DOHH2 (cell line): ENCODE results near the gene NLGN1.

Source experiments
- H3F3A ChIP-seq: fragments of 200-600 bp; sonication (generic), shearing (Covaris generic); 2 replicates; pipeline ENCODE4 v1.6.0; 2016; ENCODE audit warnings: antibody characterized with exemption, mild to moderate bottlenecking; ENCODE audit not compliant: control insufficient read depth, insufficient read depth
- H3K27ac ChIP-seq: fragments of 200-600 bp; sonication (generic); 2 replicates; pipeline ENCODE4 v1.5.1; 2014; ENCODE audit warnings: low read depth, mild to moderate bottlenecking, low read length, moderate library complexity
- H3K27me3 ChIP-seq: fragments of 200-600 bp; sonication (generic); 2 replicates; pipeline ENCODE4 v1.6.1; 2014; ENCODE audit warnings: mild to moderate bottlenecking, low read length, mixed read lengths; ENCODE audit not compliant: control insufficient read depth
- H3K36me3 ChIP-seq: fragments of 200-600 bp; sonication (generic); 2 replicates; pipeline ENCODE4 v1.6.1; 2014; ENCODE audit warnings: mild to moderate bottlenecking, low read length, moderate library complexity, mixed read lengths; ENCODE audit not compliant: control insufficient read depth
- H3K4me1 ChIP-seq: fragments of 200-600 bp; sonication (generic); 2 replicates; pipeline ENCODE4 v1.6.1; 2014; ENCODE audit warnings: mild to moderate bottlenecking, low read length, mixed read lengths; ENCODE audit not compliant: control insufficient read depth
- H3K4me2 ChIP-seq: fragments of 200-600 bp; sonication (generic); 2 replicates; pipeline ENCODE4 v1.6.0; 2014; ENCODE audit warnings: mild to moderate bottlenecking, low read length, moderate library complexity
- H3K4me3 ChIP-seq: fragments of 200-600 bp; sonication (generic); 2 replicates; pipeline ENCODE4 v1.5.1; 2014; ENCODE audit warnings: mild to moderate bottlenecking, low read length, mixed read lengths
- H3K79me2 ChIP-seq: fragments of 200-600 bp; sonication (generic); 2 replicates; pipeline ENCODE4 v1.6.1; 2014; ENCODE audit warnings: mild to moderate bottlenecking, low read length, mixed read lengths; ENCODE audit not compliant: control insufficient read depth
- H3K9me2 ChIP-seq: fragments of 200-600 bp; sonication (generic); replicated peaks from 2 replicates; pipeline ENCODE4 v1.6.1; 2014; ENCODE audit warnings: mild to moderate bottlenecking, low read length, mixed read lengths; ENCODE audit not compliant: control insufficient read depth
- H3K9me3 ChIP-seq: fragments of 200-600 bp; sonication (generic); 2 replicates; pipeline ENCODE4 v1.6.1; 2014; ENCODE audit warnings: antibody characterized with exemption, low read length, mixed read lengths; ENCODE audit not compliant: control insufficient read depth, insufficient read depth
- H4K20me1 ChIP-seq: fragments of 200-600 bp; sonication (generic); 2 replicates; pipeline ENCODE4 v1.6.0; 2014; ENCODE audit warnings: low read depth, mild to moderate bottlenecking, antibody characterized with exemption, low read length, moderate library complexity; ENCODE audit not compliant: control insufficient read depth, insufficient read depth
- CTCF ChIP-seq: fragments of 200-600 bp; sonication (generic); IDR thresholded peaks from one replicate; pipeline ENCODE4 v1.5.1; 2014; ENCODE audit warnings: antibody characterized with exemption, mild to moderate bottlenecking, low read depth, low read length; ENCODE audit not compliant: poor library complexity, severe bottlenecking
- EZH2phosphoT487 ChIP-seq: fragments of 200-600 bp; sonication (generic); IDR thresholded peaks from 2 replicates; pipeline ENCODE4 v1.6.1; 2017; ENCODE audit warnings: borderline replicate concordance, mild to moderate bottlenecking, antibody characterized with exemption, low read length, moderate library complexity, mixed read lengths

NLGN1 gene

GRCh38 chr3:173849489-173849888, 451.9 kb downstream of the NLGN1 start:
- no peak overlapping the region for H3K27ac ChIP-seq
- H3K79me2 ChIP-seq: no peaks in the 10 kb centered on the region
- H3K4me1 ChIP-seq: no peaks in the 10 kb centered on the region
- no peaks in the 10 kb centered on the region for H3K9me3 ChIP-seq
- no peaks in the 10 kb centered on the region for H3K27me3 ChIP-seq
- no peak overlapping the region for H3K4me3 ChIP-seq
- H3K36me3 ChIP-seq: no peaks in the 10 kb centered on the region
- H3K9me2 ChIP-seq: no peaks in the 10 kb centered on the region; the same call in 1 of the 2 replicates
- H4K20me1 ChIP-seq: no peaks in the 10 kb centered on the region
- H3K4me2 ChIP-seq: no peak overlapping the region
- H3F3A ChIP-seq: no peaks in the 10 kb centered on the region
- TF ChIP-seq CTCF (no peak), EZH2phosphoT487 (no peak)

- no peak for TF ChIP-seq CTCF
- TF ChIP-seq EZH2phosphoT487: no peak
- Histone ChIP-seq H3K4me2 (no peak overlapping the region), H3K4me1 (no peaks in the 10 kb centered on the region), H3K27me3 (no peaks in the 10 kb centered on the region), H3K79me2 (no peaks in the 10 kb centered on the region), H3F3A (no peaks in the 10 kb centered on the region), H3K27ac (no peak overlapping the region), H3K4me3 (no peak overlapping the region), H3K36me3 (no peaks in the 10 kb centered on the region), H3K9me2 (no peaks in the 10 kb centered on the region), H3K9me3 (no peaks in the 10 kb centered on the region), H4K20me1 (no peaks in the 10 kb centered on the region)
Measured at GRCh38 chr3:173857154-173857553, 459.6 kb downstream of the NLGN1 start.

DNA sequence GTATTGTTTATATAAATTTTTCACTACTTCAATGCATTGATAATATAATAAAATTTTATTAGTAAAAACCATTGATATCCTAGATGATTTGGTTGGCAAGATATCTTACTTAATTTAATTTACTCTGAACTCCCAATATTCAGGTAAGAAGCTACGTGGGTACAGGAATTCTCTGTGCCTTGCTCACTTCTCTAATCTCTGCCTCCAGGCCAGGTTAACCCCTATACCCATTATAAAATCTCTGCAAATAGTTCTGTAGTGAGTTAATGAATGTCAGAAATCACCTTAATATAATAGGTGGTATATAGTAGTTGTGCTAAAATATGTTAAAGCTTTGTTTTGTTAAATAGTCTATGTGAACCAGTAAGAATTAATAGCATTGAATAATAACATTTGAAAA, 465.2 kb downstream of the NLGN1 start:
- Histone ChIP-seq H3K9me2 (no peaks in the 10 kb centered on the region), H3K4me2 (no peak overlapping the region), H3K4me3 (no peak overlapping the region), H3K27ac (no peak overlapping the region), H3K36me3 (no peaks in the 10 kb centered on the region), H3K79me2 (no peaks in the 10 kb centered on the region), H3F3A (no peaks in the 10 kb centered on the region), H3K9me3 (no peaks in the 10 kb centered on the region), H3K4me1 (no peaks in the 10 kb centered on the region), H4K20me1 (no peaks in the 10 kb centered on the region), H3K27me3 (no peaks in the 10 kb centered on the region)
- no peak for TF ChIP-seq EZH2phosphoT487
- TF ChIP-seq CTCF: no peak

DNA sequence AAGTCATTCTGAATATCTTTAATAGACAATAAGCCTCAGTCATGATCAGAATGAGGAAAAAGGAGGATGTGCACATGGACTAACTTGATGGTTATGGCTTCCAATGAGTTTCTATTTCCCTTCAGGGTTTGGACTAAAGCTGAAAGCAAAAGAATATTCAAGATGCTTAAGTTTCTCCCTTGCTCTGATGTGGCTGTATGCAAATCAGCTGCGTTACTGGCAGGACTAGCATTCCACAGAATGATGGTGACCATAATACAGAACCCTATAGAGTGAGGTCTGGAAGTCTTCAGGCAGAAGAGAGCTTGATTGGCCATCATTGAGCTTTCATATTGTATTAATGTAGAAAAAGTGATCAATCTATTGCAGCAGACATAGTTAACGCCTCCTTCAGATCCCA, 466.0 kb downstream of the NLGN1 start:
- H3K4me3 ChIP-seq: no peak overlapping the region
- no peaks in the 10 kb centered on the region for H3K27me3 ChIP-seq
- no peaks in the 10 kb centered on the region for H3K36me3 ChIP-seq
- H3K4me2 ChIP-seq: no peak overlapping the region
- H4K20me1 ChIP-seq: no peaks in the 10 kb centered on the region
- H3K27ac ChIP-seq: no peak overlapping the region
- H3K79me2 ChIP-seq: no peaks in the 10 kb centered on the region
- no peaks in the 10 kb centered on the region for H3K9me2 ChIP-seq
- H3F3A ChIP-seq: no peaks in the 10 kb centered on the region
- no peaks in the 10 kb centered on the region for H3K4me1 ChIP-seq
- no peaks in the 10 kb centered on the region for H3K9me3 ChIP-seq
- TF ChIP-seq EZH2phosphoT487 (no peak), CTCF (no peak)
